Measurements from ENCODE around the gene CDC45.

DNA sequence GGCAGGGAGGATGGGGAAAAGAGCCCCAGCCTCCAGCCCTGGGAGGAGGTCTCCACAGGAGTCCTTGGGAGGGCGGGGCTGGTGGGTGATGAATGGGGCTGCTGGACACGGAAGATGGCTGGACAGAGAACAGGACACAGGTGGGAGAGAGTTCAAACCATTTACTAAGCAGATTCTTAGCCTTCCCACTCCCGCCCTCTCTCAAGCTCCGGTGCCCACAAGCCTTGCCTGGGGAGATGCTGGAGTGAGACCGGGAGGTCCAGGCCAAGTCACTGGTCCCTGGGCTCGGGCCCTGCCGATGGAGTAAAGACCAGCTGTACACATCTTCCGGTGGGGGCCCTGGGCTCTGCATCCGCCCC, 43.1 kb downstream of the CDC45 start:
- TF ChIP-seq, protein P1, sequence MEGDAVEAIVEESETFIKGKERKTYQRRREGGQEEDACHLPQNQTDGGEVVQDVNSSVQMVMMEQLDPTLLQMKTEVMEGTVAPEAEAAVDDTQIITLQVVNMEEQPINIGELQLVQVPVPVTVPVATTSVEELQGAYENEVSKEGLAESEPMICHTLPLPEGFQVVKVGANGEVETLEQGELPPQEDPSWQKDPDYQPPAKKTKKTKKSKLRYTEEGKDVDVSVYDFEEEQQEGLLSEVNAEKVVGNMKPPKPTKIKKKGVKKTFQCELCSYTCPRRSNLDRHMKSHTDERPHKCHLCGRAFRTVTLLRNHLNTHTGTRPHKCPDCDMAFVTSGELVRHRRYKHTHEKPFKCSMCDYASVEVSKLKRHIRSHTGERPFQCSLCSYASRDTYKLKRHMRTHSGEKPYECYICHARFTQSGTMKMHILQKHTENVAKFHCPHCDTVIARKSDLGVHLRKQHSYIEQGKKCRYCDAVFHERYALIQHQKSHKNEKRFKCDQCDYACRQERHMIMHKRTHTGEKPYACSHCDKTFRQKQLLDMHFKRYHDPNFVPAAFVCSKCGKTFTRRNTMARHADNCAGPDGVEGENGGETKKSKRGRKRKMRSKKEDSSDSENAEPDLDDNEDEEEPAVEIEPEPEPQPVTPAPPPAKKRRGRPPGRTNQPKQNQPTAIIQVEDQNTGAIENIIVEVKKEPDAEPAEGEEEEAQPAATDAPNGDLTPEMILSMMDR (IDR thresholded peaks at IDR 0.05), result no peak
- TF ChIP-seq EZH2 (IDR thresholded peaks at IDR 0.05), result no peak
- no peak for TF ChIP-seq EZH2phosphoT487 (IDR thresholded peaks at IDR 0.05)

Data from neural progenitor cell (in vitro differentiated cells).